ENCODE measurements around the gene TTC23.
"Not testable (repeated sequence)": the region's sequence is repeated elsewhere in the genome, so short reads cannot be mapped to it uniquely, and the experiment has no call there.

TTC23 gene

GRCh38 chr15:99250857-99251841, 1.8 kb upstream of the TTC23 start, which contains the start of gene LRRC28:
LRRC28 (plus strand) TSS chr15:99251481; CDS start chr15:99255958, 4,477 bp downstream.
- in situ Hi-C loops (cut with HindIII; ENCODE audit: low sequenced_read_pairs), result loop anchor here (10.0 kb wide), 1 partner anchor 76 kb away; no protein-coding TSS in a partner anchor

- in situ Hi-C loops (cut with HindIII; ENCODE audit: low sequenced_read_pairs), result loop anchor here (10.0 kb wide), 1 partner anchor 76 kb away; no protein-coding TSS in a partner anchor
Observed at GRCh38 chr15:99250494-99250856, 1.1 kb upstream of the TTC23 start.

GRCh38 chr15:99250001-99250400, 620 bp upstream of the TTC23 start:
- in situ Hi-C loops (cut with HindIII; ENCODE audit: low sequenced_read_pairs), result loop anchor here (10.0 kb wide), 1 partner anchor 75 kb away; no protein-coding TSS in a partner anchor

GRCh38 chr15:99248000-99248715, 1.2 kb downstream of the TTC23 start:
- in situ Hi-C loops (cut with HindIII; ENCODE audit: low sequenced_read_pairs), result no loop called here

GRCh38 chr15:99247062-99247461, 2.3 kb downstream of the TTC23 start:
- in situ Hi-C loops (cut with HindIII; ENCODE audit: low sequenced_read_pairs), result no loop called here

GRCh38 chr15:99244306-99244705, 5.1 kb downstream of the TTC23 start:
- in situ Hi-C loops (cut with HindIII; ENCODE audit: low sequenced_read_pairs), result no loop called here

GRCh38 chr15:99241752-99242151, 7.6 kb downstream of the TTC23 start:
- in situ Hi-C loops (cut with HindIII; ENCODE audit: low sequenced_read_pairs), result no loop called here

GRCh38 chr15:99239545-99240198, 9.7 kb downstream of the TTC23 start:
- in situ Hi-C loops (cut with HindIII; ENCODE audit: low sequenced_read_pairs), result no loop called here

GRCh38 chr15:99238849-99239248, 10.5 kb downstream of the TTC23 start:
- in situ Hi-C loops (cut with HindIII; ENCODE audit: low sequenced_read_pairs), result no loop called here

- in situ Hi-C loops (cut with HindIII; ENCODE audit: low sequenced_read_pairs), result not testable (repeated sequence)
Observed at GRCh38 chr15:99234160-99234559, 15.2 kb downstream of the TTC23 start.

- in situ Hi-C loops (cut with HindIII; ENCODE audit: low sequenced_read_pairs), result no loop called here
Observed at GRCh38 chr15:99232740-99233139, 16.6 kb downstream of the TTC23 start.

- in situ Hi-C loops (cut with HindIII; ENCODE audit: low sequenced_read_pairs), result no loop called here
Observed at GRCh38 chr15:99230867-99231266, 18.5 kb downstream of the TTC23 start.

- in situ Hi-C loops (cut with HindIII; ENCODE audit: low sequenced_read_pairs), result no loop called here
Observed at GRCh38 chr15:99228120-99228770, 21.1 kb downstream of the TTC23 start.

- in situ Hi-C loops (cut with HindIII; ENCODE audit: low sequenced_read_pairs), result no loop called here
Observed at GRCh38 chr15:99226802-99227201, 22.6 kb downstream of the TTC23 start.

- in situ Hi-C loops (cut with HindIII; ENCODE audit: low sequenced_read_pairs), result no loop called here
Observed at GRCh38 chr15:99224372-99225214, 24.8 kb downstream of the TTC23 start.

- in situ Hi-C loops (cut with HindIII; ENCODE audit: low sequenced_read_pairs), result loop anchor here (5.0 kb wide), 2 partner anchors 56 to 111 kb away; no protein-coding TSS in a partner anchor
Observed at GRCh38 chr15:99213187-99213811, 36.1 kb downstream of the TTC23 start.

- in situ Hi-C loops (cut with HindIII; ENCODE audit: low sequenced_read_pairs), result loop anchor here (5.0 kb wide), 2 partner anchors 55 to 110 kb away; no protein-coding TSS in a partner anchor
Observed at GRCh38 chr15:99212406-99212805, 37.0 kb downstream of the TTC23 start.

- in situ Hi-C loops (cut with HindIII; ENCODE audit: low sequenced_read_pairs), result loop anchor here (5.0 kb wide), 2 partner anchors 55 to 110 kb away; no protein-coding TSS in a partner anchor
Observed at GRCh38 chr15:99211926-99212325, 37.5 kb downstream of the TTC23 start.

GRCh38 chr15:99210334-99210733, 39.0 kb downstream of the TTC23 start:
- in situ Hi-C loops (cut with HindIII; ENCODE audit: low sequenced_read_pairs), result loop anchor here (5.0 kb wide), 2 partner anchors 53 to 108 kb away; no protein-coding TSS in a partner anchor
